Thyroid gland (tissue), 4 donors: Measurements from ENCODE around the gene SERPINB6.
"Not testable (repeated sequence)": the region's sequence is repeated elsewhere in the genome, so short reads cannot be mapped to it uniquely, and the experiment has no call there.

Experiments
- CTCF ChIP-seq, 6 experiments: fragments of 200-600 bp in 3 of 6; fragments of 450-650 bp in 3 of 6; sonication (generic) in 3 of 6; IDR thresholded peaks; one replicate each; pipeline ENCODE4 v1.5.1; 2016 to 2019; ENCODE audit warnings: antibody characterized with exemption in 6 of 6, mild to moderate bottlenecking in 2 of 6, inconsistent platforms in 1 of 6, moderate library complexity in 1 of 6
- POLR2A ChIP-seq, 2 donors: fragments of 450-650 bp; IDR thresholded peaks; one replicate each; pipeline ENCODE4 v1.6.1; 2017; ENCODE audit warnings: antibody characterized with exemption in 2 of 2, mild to moderate bottlenecking in 2 of 2, moderate library complexity in 1 of 2

DNA sequence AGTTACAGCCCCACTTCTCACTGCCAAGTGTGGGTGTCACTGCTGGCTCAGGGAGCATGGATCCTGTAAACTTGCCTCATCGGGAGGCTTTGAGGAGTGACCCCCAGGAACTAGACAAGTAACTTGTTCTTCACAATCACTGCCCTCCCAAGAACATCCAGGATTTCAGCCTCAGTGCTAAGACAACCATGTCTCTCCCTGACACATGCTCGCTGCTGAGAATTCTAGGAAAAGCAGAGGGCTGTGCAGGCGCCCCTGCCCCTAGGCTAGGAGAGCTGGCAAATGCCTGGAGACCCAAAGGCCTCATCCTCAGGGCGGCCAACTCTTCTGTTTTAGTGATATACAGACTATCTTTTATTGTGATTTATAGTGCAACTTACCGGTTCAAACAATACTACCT is 31.9 kb upstream of the SERPINB6 start:
- not testable (repeated sequence) for TF ChIP-seq CTCF, POLR2A (IDR thresholded peaks at IDR 0.05)
